Skeletal muscle tissue (tissue), 4 donors: Measurements from ENCODE around the gene CASP1. TPM values are rescaled to one million over a fixed set of nuclear protein-coding genes. Genes with fewer than 3 reads are reported as not detected.
"Not testable (repeated sequence)": the region's sequence is repeated elsewhere in the genome, so short reads cannot be mapped to it uniquely, and the experiment has no call there.

ENCODE experiments used
- H3K27ac ChIP-seq: one replicate; pipeline ENCODE4 v1.7.0; 2013; ENCODE audit warnings: mild to moderate bottlenecking, low read depth, low read length, inconsistent platforms
- H3K27me3 ChIP-seq, 3 donors: one replicate each; pipeline ENCODE4 v1.7.0; 2013; ENCODE audit warnings: low read length in 3 of 3; ENCODE audit not compliant: control insufficient read depth in 3 of 3, insufficient read depth in 3 of 3
- H3K36me3 ChIP-seq, 3 donors: one replicate each; pipeline ENCODE4 v1.7.0; 2013; ENCODE audit warnings: low read length in 3 of 3; ENCODE audit not compliant: control insufficient read depth in 3 of 3, insufficient read depth in 3 of 3
- H3K4me1 ChIP-seq, 3 donors: one replicate each; pipeline ENCODE4 v1.7.0; 2013; ENCODE audit warnings: low read length in 3 of 3, mild to moderate bottlenecking in 3 of 3; ENCODE audit not compliant: control insufficient read depth in 3 of 3, insufficient read depth in 3 of 3
- H3K4me3 ChIP-seq, 3 donors: one replicate each; pipeline ENCODE4 v1.7.0; 2013; ENCODE audit warnings: low read length in 3 of 3
- H3K9ac ChIP-seq, 3 donors: one replicate each; pipeline ENCODE4 v1.7.0; 2013; ENCODE audit warnings: low read length in 3 of 3, mild to moderate bottlenecking in 3 of 3, moderate library complexity in 2 of 3, low read depth in 1 of 3
- H3K9me3 ChIP-seq, 3 donors: one replicate each; pipeline ENCODE4 v1.7.0; 2013; ENCODE audit warnings: low read length in 3 of 3; ENCODE audit not compliant: control insufficient read depth in 3 of 3
- total RNA-seq: library from RNA; depleted of rRNA; stranded (reverse); fragments of >200 nt; gene quantifications from one replicate; pipeline ENCODE4 v1.2.3, GENCODE V29; 2014
- donor health status: Osteomylitis.

CASP1 gene
- total RNA-seq, result 11.5 TPM

GRCh38 chr11:105034813-105035620 lies at the start of gene CASP1:
Gene CASP1, minus strand, starts transcription at chr11:105035144. Its CDS starts 31 bp downstream, at chr11:105035113.
- peak within 1 kb of the TSS; percentile 45 to 65 (median 49) for H3K4me3 ChIP-seq
- peak within 1 kb of the TSS in 2 of 3 donors; percentile 9 to 75 for H3K9ac ChIP-seq
- H3K27me3 ChIP-seq, result no peaks in the 10 kb centered on the region
- H3K27ac ChIP-seq, result peak within 1 kb of the TSS; percentile 69
- no peaks in the 10 kb centered on the region for H3K9me3 ChIP-seq
- H3K4me1 ChIP-seq, result peaks cover 0 to 4% (median 3%) of the 10 kb centered on the region in 3 donors
- no peaks in the 10 kb centered on the region for H3K36me3 ChIP-seq

- Histone ChIP-seq H3K4me3 (no peak overlapping the region), H3K36me3 (no peaks in the 10 kb centered on the region), H3K9me3 (no peaks in the 10 kb centered on the region), H3K27ac (no peak overlapping the region), H3K9ac (no peak overlapping the region), H3K27me3 (no peaks in the 10 kb centered on the region), H3K4me1 (peaks cover 0 to 8% (median 2%) of the 10 kb centered on the region in 3 donors)
Observed at GRCh38 chr11:105081412-105082150, 46.6 kb upstream of the CASP1 start.

- H3K4me3 ChIP-seq, H3K9ac ChIP-seq, H3K4me1 ChIP-seq, H3K27ac ChIP-seq, H3K9me3 ChIP-seq, H3K36me3 ChIP-seq, H3K27me3 ChIP-seq: not testable (repeated sequence)
Observed at GRCh38 chr11:105080171-105080906, 45.4 kb upstream of the CASP1 start.

GRCh38 chr11:105078283-105078682 lies 43.3 kb upstream of the CASP1 start:
- no peaks in the 10 kb centered on the region for H3K36me3 ChIP-seq
- no peaks in the 10 kb centered on the region for H3K9me3 ChIP-seq
- H3K27me3 ChIP-seq, result no peaks in the 10 kb centered on the region
- H3K4me3 ChIP-seq, result no peak overlapping the region
- no peak overlapping the region for H3K9ac ChIP-seq
- no peak overlapping the region for H3K27ac ChIP-seq
- peaks cover 0 to 8% (median 2%) of the 10 kb centered on the region in 3 donors for H3K4me1 ChIP-seq

GRCh38 chr11:105077141-105077790 lies 42.3 kb upstream of the CASP1 start:
- H3K27ac ChIP-seq, H3K4me3 ChIP-seq, H3K27me3 ChIP-seq, H3K9me3 ChIP-seq, H3K9ac ChIP-seq, H3K36me3 ChIP-seq, H3K4me1 ChIP-seq: not testable (repeated sequence)

GRCh38 chr11:105074166-105074530 lies 39.2 kb upstream of the CASP1 start:
- no peak overlapping the region for H3K4me3 ChIP-seq

GRCh38 chr11:105073456-105074165 lies 38.7 kb upstream of the CASP1 start:
- Histone ChIP-seq H3K27ac (no peak overlapping the region), H3K9ac (no peak overlapping the region), H3K36me3 (no peaks in the 10 kb centered on the region), H3K4me1 (peaks cover 0 to 8% (median 0%) of the 10 kb centered on the region in 3 donors), H3K9me3 (no peaks in the 10 kb centered on the region), H3K27me3 (no peaks in the 10 kb centered on the region), H3K4me3 (no peak overlapping the region)

More at GRCh38 chr11:105074166-105074530, 39.2 kb upstream of the CASP1 start:
- Histone ChIP-seq H3K9me3 (no peaks in the 10 kb centered on the region), H3K27me3 (no peaks in the 10 kb centered on the region), H3K36me3 (no peaks in the 10 kb centered on the region), H3K9ac (no peak overlapping the region), H3K27ac (no peak overlapping the region), H3K4me1 (peaks cover 0 to 8% (median 0%) of the 10 kb centered on the region in 3 donors)

- not testable (repeated sequence) for H3K4me1 ChIP-seq, H3K27me3 ChIP-seq, H3K4me3 ChIP-seq, H3K9me3 ChIP-seq, H3K27ac ChIP-seq, H3K36me3 ChIP-seq, H3K9ac ChIP-seq
Observed at GRCh38 chr11:105072080-105072479, 37.1 kb upstream of the CASP1 start.

GRCh38 chr11:105071089-105071732 lies 36.3 kb upstream of the CASP1 start:
- Histone ChIP-seq H3K27ac (no peak overlapping the region), H3K27me3 (no peaks in the 10 kb centered on the region), H3K4me1 (no peaks in the 10 kb centered on the region), H3K9me3 (no peaks in the 10 kb centered on the region), H3K4me3 (no peak overlapping the region), H3K9ac (no peak overlapping the region), H3K36me3 (no peaks in the 10 kb centered on the region)
